Activated CD8-positive, alpha-beta T cell treated with anti-CD3 and anti-CD28 coated beads for 36 hours (primary cell): ENCODE results near the gene ERF. TPM values are rescaled to one million over a fixed set of nuclear protein-coding genes. Genes with fewer than 3 reads are reported as not detected.

Source experiments
- ATAC-seq: fragments of 200-7000 bp; cut with Tn5 transposase; one replicate; pipeline ENCODE4 v1.10.0; 2021; ENCODE audit warnings: mild to moderate bottlenecking, moderate library complexity
- CTCF ChIA-PET: fragments of 350-600 bp; sonication (Branson Sonifier 250); formaldehyde crosslinking; loops from one replicate; lab custom pipeline; 2021; ENCODE audit warnings: antibody characterized with exemption; lab: Charles Lee
- POLR2A ChIA-PET: fragments of 350-600 bp; sonication (Branson Sonifier 250); formaldehyde crosslinking; loops from one replicate; lab custom pipeline; 2021; ENCODE audit warnings: antibody characterized with exemption; lab: Charles Lee
- DNase-seq: peaks from one replicate; pipeline ENCODE4 v3.0.0-alpha.2; 2020
- H3K27ac Mint-ChIP-seq: one replicate; pipeline ENCODE4 v1.8.0; 2021; ENCODE audit warnings: mild to moderate bottlenecking, mixed read lengths
- H3K27me3 Mint-ChIP-seq: one replicate; pipeline ENCODE4 v1.8.0; 2021; ENCODE audit warnings: mixed read lengths
- H3K36me3 Mint-ChIP-seq: one replicate; pipeline ENCODE4 v1.8.0; 2021; ENCODE audit warnings: low read depth, mixed read lengths
- H3K4me1 Mint-ChIP-seq: one replicate; pipeline ENCODE4 v1.8.0; 2021; ENCODE audit warnings: low read depth, mixed read lengths
- H3K4me3 Mint-ChIP-seq: one replicate; pipeline ENCODE4 v1.8.0; 2021; ENCODE audit warnings: mild to moderate bottlenecking, moderate library complexity, mixed read lengths
- H3K9me3 Mint-ChIP-seq: one replicate; pipeline ENCODE4 v1.8.0; 2021; ENCODE audit warnings: mixed read lengths
- intact Hi-C: fragments of 100-400 bp; cut with micrococcal nuclease; formaldehyde crosslinking; loops from one replicate; pipeline ENCODE4 v1.10.0; 2022
- total RNA-seq, 2 experiments: library from RNA; stranded (reverse); gene quantifications; one replicate each; pipeline ENCODE4 v1.2.3, GENCODE V29; 2021
- TF ChIP-seq, protein P1 (sequence below): fragments of 200-600 bp; IDR thresholded peaks from one replicate; pipeline ENCODE4 v1.8.0; 2022; ENCODE audit warnings: antibody characterized with exemption, mild to moderate bottlenecking

Gene ERF
- total RNA-seq, 2 experiments from 2014 or later = 60.0 to 69.2 TPM

DNA sequence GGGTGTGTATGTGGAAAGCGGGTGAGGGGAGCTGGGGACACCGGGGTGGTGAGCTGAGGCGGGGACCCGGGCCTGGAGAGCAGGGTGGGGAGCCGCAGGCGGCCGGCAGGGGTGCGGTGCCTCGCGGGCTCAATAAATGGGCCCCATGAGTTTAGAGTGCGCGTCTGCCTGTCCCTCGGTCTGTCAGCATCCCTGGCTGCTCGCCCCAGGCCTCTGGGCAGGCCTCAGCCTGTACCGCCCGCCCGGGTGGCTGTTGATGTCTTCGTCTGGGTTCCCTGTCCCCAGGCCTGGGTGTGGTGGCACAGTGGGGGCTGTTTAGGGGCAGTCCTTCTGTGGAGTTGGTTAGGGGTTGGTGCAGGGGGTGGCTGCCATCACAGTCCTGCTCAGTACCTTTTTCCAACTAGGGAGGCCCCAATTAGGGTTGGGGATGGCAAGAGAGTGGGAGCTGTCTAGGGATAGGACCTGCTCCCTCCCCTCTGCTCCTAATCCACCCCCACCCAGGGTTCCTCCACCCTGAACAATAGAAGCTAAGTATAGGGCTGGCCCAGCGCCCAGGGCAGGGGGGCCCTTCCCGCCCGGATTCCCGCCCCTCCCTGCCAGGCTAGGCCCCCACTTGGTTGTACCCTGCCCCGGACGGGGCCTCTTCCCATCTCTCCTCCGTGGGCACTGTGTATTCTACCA is 26.4 kb upstream of the ERF start:
- H3K4me3 Mint-ChIP-seq = no peak overlapping the region
- no peaks in the 10 kb centered on the region for H3K9me3 Mint-ChIP-seq
- peaks cover 43% of the 10 kb centered on the region for H3K4me1 Mint-ChIP-seq
- peaks cover 6% of the 10 kb centered on the region for H3K36me3 Mint-ChIP-seq
- ChIA-PET CTCF (interaction anchor here (2.0 to 6.7 kb wide), 2 partner anchors 19 to 37 kb away, joined by 9 to 107 read pairs; partner anchors contain the start of gene GSK3A), POLR2A (interaction anchor here (0.7 to 7.5 kb wide), 8 partner anchors 10 to 80 kb away, joined by 3 to 119 read pairs (median 4); partner anchors contain the start of genes CIC, GSK3A, PAFAH1B3 and PRR19)
- H3K27me3 Mint-ChIP-seq = no peaks in the 10 kb centered on the region
- TF ChIP-seq, protein P1, sequence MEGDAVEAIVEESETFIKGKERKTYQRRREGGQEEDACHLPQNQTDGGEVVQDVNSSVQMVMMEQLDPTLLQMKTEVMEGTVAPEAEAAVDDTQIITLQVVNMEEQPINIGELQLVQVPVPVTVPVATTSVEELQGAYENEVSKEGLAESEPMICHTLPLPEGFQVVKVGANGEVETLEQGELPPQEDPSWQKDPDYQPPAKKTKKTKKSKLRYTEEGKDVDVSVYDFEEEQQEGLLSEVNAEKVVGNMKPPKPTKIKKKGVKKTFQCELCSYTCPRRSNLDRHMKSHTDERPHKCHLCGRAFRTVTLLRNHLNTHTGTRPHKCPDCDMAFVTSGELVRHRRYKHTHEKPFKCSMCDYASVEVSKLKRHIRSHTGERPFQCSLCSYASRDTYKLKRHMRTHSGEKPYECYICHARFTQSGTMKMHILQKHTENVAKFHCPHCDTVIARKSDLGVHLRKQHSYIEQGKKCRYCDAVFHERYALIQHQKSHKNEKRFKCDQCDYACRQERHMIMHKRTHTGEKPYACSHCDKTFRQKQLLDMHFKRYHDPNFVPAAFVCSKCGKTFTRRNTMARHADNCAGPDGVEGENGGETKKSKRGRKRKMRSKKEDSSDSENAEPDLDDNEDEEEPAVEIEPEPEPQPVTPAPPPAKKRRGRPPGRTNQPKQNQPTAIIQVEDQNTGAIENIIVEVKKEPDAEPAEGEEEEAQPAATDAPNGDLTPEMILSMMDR = no peak
- intact Hi-C loops = loop anchor here (5.0 to 10.0 kb wide), 2 partner anchors 39 to 146 kb away; partner anchors contain the start of genes GSK3A and POU2F2
- peak overlapping the region; percentile 82 for H3K27ac Mint-ChIP-seq
- peak; percentile 55 for DNase-seq
- ATAC-seq = no peak

DNA sequence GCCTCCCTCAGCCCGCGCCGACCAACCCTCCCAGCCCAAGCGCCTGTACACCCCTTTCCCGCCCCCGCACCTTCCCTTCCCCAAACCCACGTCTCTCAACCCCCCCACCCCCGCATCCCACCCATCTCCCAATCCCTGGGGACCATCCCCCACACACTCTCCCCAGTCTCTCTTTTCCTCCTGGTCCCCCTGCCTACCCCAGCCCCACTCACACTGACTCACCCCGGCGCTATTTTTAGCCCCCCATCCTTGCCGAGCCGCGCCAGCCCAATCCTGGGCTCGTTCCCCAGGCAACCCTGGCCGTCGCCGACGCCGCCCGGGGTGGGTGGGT is 25.9 kb upstream of the ERF start:
- Mint-ChIP-seq H3K36me3 (peaks cover 6% of the 10 kb centered on the region), H3K4me3 (no peak overlapping the region), H3K4me1 (peaks cover 43% of the 10 kb centered on the region), H3K9me3 (no peaks in the 10 kb centered on the region), H3K27ac (peak overlapping the region; percentile 34), H3K27me3 (no peaks in the 10 kb centered on the region)
- intact Hi-C loops = loop anchor here (5.0 to 10.0 kb wide), 2 partner anchors 38 to 146 kb away; partner anchors contain the start of genes GSK3A and POU2F2
- ATAC-seq (no peak), DNase-seq (peak; percentile 54)
- ChIA-PET POLR2A (interaction anchor here (1.0 to 7.5 kb wide), 6 partner anchors 10 to 80 kb away, joined by 3 to 119 read pairs (median 15); partner anchors contain the start of genes CIC and GSK3A), CTCF (interaction anchor here (2.0 to 6.7 kb wide), 3 partner anchors 11 to 36 kb away, joined by 9 to 107 read pairs (median 36); partner anchors contain the start of gene GSK3A)
- TF ChIP-seq, protein P1 = no peak

DNA sequence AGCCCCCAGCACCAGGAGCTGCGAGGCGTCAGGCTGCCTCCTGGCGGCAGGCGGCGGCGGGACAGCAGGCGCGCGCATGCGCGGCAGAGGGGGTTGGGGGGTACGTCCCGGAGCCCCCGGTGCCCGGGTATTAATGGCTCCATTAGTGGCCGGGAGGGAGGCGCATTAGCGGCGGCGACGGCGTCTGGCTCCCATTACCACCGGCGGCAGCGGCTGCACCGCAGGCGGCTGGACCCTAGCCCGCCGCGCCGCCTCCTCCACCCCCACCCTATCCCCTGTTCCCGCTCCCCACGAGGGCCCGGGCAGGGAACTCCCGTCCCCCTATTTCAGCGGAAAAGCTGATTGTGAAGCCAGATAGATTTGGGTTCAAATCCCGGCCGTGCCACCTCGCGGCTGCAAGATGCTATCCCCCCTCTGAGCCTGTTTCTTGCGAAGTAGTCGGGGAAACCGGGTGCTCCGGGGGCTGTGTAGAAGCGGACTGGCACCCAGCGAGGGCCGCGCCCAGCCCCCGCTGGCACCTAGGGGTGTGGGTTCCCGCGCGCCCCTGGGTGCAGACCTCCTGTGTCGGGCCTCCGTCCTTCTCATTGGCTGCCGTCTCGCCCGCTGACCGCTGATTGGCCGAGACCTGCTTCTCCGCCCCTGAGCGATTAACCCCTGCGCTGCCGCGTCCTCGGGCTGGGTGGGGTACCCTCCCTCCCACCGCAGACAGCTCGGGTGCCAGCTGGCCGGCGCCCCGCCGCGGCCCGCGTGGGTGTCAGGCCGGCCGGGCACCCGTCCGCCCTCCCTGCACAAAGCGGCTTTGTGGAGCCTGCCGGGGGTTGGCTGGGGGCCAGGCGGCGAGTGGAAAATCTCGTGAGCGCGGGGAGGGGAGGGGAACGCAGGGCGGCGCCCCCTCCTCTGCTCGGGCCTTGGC is 25.2 kb upstream of the ERF start:
- POLR2A ChIA-PET = interaction anchor here (0.7 to 7.5 kb wide), 11 partner anchors 9 to 420 kb away, joined by 3 to 119 read pairs (median 4); partner anchors contain the start of genes ERF, GSK3A and RPS19

DNA sequence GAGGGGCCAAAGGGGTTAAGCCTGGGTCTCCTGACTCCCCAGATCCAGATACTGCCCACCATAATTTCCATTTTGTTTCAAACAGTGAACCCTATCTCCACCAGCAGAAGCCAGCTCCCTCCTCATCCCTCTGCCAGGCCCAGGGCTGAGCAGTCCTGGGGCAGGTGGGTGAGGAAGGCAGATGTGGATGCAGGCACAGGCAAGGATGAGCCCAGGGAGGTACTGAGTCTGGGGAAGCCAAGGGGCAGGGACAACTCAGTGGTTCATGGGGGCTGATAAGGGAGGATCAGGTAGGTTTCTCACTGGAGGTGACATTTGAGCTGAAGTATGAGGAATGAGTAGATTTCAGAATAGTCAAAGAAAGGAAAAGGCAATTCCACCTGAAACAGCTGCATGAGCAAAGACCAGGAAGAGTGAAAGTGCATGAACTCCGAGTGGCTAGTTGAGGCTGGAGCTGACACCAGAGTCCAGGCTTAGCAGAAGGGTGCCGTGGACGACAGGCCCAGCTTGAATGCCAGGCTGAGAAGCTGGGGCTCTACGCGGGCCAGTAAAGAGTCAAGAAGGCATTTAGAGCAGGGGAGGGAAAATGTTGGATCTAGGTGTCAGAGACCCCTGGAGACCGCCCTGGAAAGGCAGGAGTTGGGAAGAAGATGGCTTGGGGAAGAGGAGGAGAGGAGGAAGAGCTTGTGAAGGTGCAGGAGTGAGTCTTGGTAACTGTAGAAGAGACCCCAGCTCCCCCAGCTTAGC is 24.4 kb upstream of the ERF start:
- Mint-ChIP-seq H3K9me3 (no peaks in the 10 kb centered on the region), H3K4me1 (peaks cover 44% of the 10 kb centered on the region), H3K27me3 (no peaks in the 10 kb centered on the region), H3K4me3 (no peak overlapping the region), H3K36me3 (peaks cover 6% of the 10 kb centered on the region), H3K27ac (peak overlapping the region; percentile 94)
- ChIA-PET POLR2A (interaction anchor here (0.7 to 7.5 kb wide), 10 partner anchors 8 to 419 kb away, joined by 3 to 119 read pairs (median 4); partner anchors contain the start of genes ERF, GSK3A and RPS19), CTCF (interaction anchor here (0.8 to 6.7 kb wide), 35 partner anchors 8 to 171 kb away, joined by 3 to 107 read pairs (median 5); partner anchors contain the start of genes ERF, GSK3A, POU2F2 and ZNF526)
- ATAC-seq (no peak), DNase-seq (peak; percentile 27)
- TF ChIP-seq, protein P1 = no peak
- intact Hi-C loops = no loop called here

More for the DNA sequence above, 25.2 kb upstream of the ERF start:
- TF ChIP-seq, protein P1 = peak; percentile 98
- Mint-ChIP-seq H3K4me1 (peaks cover 40% of the 10 kb centered on the region), H3K27ac (peak overlapping the region; percentile 94), H3K36me3 (peaks cover 6% of the 10 kb centered on the region), H3K4me3 (no peak overlapping the region), H3K27me3 (no peaks in the 10 kb centered on the region), H3K9me3 (no peaks in the 10 kb centered on the region)
- CTCF ChIA-PET = interaction anchor here (0.8 to 6.7 kb wide), 35 partner anchors 7 to 172 kb away, joined by 3 to 107 read pairs (median 5); partner anchors contain the start of genes ERF, GSK3A, POU2F2 and ZNF526
- ATAC-seq (peak; percentile 40), DNase-seq (peak; percentile 93)
- intact Hi-C loops = loop anchor here (5.0 to 10.0 kb wide), 2 partner anchors 38 to 145 kb away; partner anchors contain the start of genes GSK3A and POU2F2
